ENCODE measurements around the gene MOV10L1.

The MOV10L1 gene

GRCh38 chr22:50111056-50111455 is 21.2 kb downstream of the MOV10L1 start:
- no peak overlapping the region for H3K18ac ChIP-seq (ENCODE audit: low read length)
- H3K4ac ChIP-seq (ENCODE audit: low read depth, low read length): no peak overlapping the region
- no peak overlapping the region for H3K56ac ChIP-seq (ENCODE audit: low read length)
- no CpG with 5 or more reads among the region's 1 CpG for WGBS (ENCODE audit: extremely low coverage, insufficient coverage, low lambda C conversion rate)
- no peak overlapping the region for H4K5ac ChIP-seq (ENCODE audit: low read length)
- H2BK5ac ChIP-seq (ENCODE audit: low read length): no peak overlapping the region
- no peaks in the 10 kb centered on the region for H3K4me1 ChIP-seq (ENCODE audit: control insufficient read depth, low read depth, low read length)
- H3K9ac ChIP-seq (ENCODE audit: low read length): no peak overlapping the region
- H3K36me3 ChIP-seq (ENCODE audit: control insufficient read depth, insufficient read depth, low read length): no peaks in the 10 kb centered on the region
- H2BK15ac ChIP-seq (replicated peaks; ENCODE audit: low read depth): no peak overlapping the region
- no peak overlapping the region for H3K4me2 ChIP-seq (ENCODE audit: low read length)
- H3K79me1 ChIP-seq (ENCODE audit: low read length): no peaks in the 10 kb centered on the region
- DNase-seq: no peak
- no peak overlapping the region for H2BK120ac ChIP-seq (ENCODE audit: low read depth, low read length)
- no peaks in the 10 kb centered on the region for H3K79me2 ChIP-seq (ENCODE audit: control insufficient read depth, insufficient read depth, low read length)
- no peak overlapping the region for H3K4me3 ChIP-seq (ENCODE audit: low read length)
- no peak overlapping the region for H2AK5ac ChIP-seq (ENCODE audit: low read length)
- H4K8ac ChIP-seq (ENCODE audit: low read depth, low read length): no peak overlapping the region
- no peaks in the 10 kb centered on the region for H3K27me3 ChIP-seq (ENCODE audit: insufficient read depth, low read length, poor library complexity)
- no peak overlapping the region for H3K23ac ChIP-seq (ENCODE audit: low read length)
- H3K27ac ChIP-seq (ENCODE audit: low read depth, low read length): no peak overlapping the region

GRCh38 chr22:50112151-50113118 is 22.6 kb downstream of the MOV10L1 start:
- Histone ChIP-seq H3K4me2 (ENCODE audit: low read length) (no peak overlapping the region), H3K56ac (ENCODE audit: low read length) (no peak overlapping the region), H3K9ac (ENCODE audit: low read length) (no peak overlapping the region), H3K4me1 (ENCODE audit: control insufficient read depth, low read depth, low read length) (no peaks in the 10 kb centered on the region), H3K18ac (ENCODE audit: low read length) (no peak overlapping the region), H3K27ac (ENCODE audit: low read depth, low read length) (no peak overlapping the region), H3K36me3 (ENCODE audit: control insufficient read depth, insufficient read depth, low read length) (no peaks in the 10 kb centered on the region), H3K27me3 (ENCODE audit: insufficient read depth, low read length, poor library complexity) (no peaks in the 10 kb centered on the region), H3K4ac (ENCODE audit: low read depth, low read length) (no peak overlapping the region), H3K79me1 (ENCODE audit: low read length) (no peaks in the 10 kb centered on the region), H2BK15ac (replicated peaks; ENCODE audit: low read depth) (no peak overlapping the region), H3K4me3 (ENCODE audit: low read length) (no peak overlapping the region), H2BK5ac (ENCODE audit: low read length) (no peak overlapping the region), H2AK5ac (ENCODE audit: low read length) (no peak overlapping the region), H3K79me2 (ENCODE audit: control insufficient read depth, insufficient read depth, low read length) (no peaks in the 10 kb centered on the region), H4K5ac (ENCODE audit: low read length) (no peak overlapping the region), H4K8ac (ENCODE audit: low read depth, low read length) (no peak overlapping the region), H2BK120ac (ENCODE audit: low read depth, low read length) (no peak overlapping the region), H3K23ac (ENCODE audit: low read length) (no peak overlapping the region)
- no CpG with 5 or more reads among the region's 28 CpGs for WGBS (ENCODE audit: extremely low coverage, insufficient coverage, low lambda C conversion rate)
- peak; percentile 9 for DNase-seq

- no peaks in the 10 kb centered on the region for H3K27me3 ChIP-seq (ENCODE audit: insufficient read depth, low read length, poor library complexity)
- no peak overlapping the region for H2BK15ac ChIP-seq (replicated peaks; ENCODE audit: low read depth)
- H4K5ac ChIP-seq (ENCODE audit: low read length): no peak overlapping the region
- H2BK5ac ChIP-seq (ENCODE audit: low read length): no peak overlapping the region
- H3K27ac ChIP-seq (ENCODE audit: low read depth, low read length): no peak overlapping the region
- H3K79me1 ChIP-seq (ENCODE audit: low read length): no peaks in the 10 kb centered on the region
- H3K56ac ChIP-seq (ENCODE audit: low read length): no peak overlapping the region
- H3K4me2 ChIP-seq (ENCODE audit: low read length): no peak overlapping the region
- H3K4ac ChIP-seq (ENCODE audit: low read depth, low read length): no peak overlapping the region
- no peaks in the 10 kb centered on the region for H3K36me3 ChIP-seq (ENCODE audit: control insufficient read depth, insufficient read depth, low read length)
- H2BK120ac ChIP-seq (ENCODE audit: low read depth, low read length): no peak overlapping the region
- H2AK5ac ChIP-seq (ENCODE audit: low read length): no peak overlapping the region
- H3K79me2 ChIP-seq (ENCODE audit: control insufficient read depth, insufficient read depth, low read length): no peaks in the 10 kb centered on the region
- no peak overlapping the region for H3K18ac ChIP-seq (ENCODE audit: low read length)
- H4K8ac ChIP-seq (ENCODE audit: low read depth, low read length): no peak overlapping the region
- no peak for DNase-seq
- no CpG with 5 or more reads among the region's 19 CpGs for WGBS (ENCODE audit: extremely low coverage, insufficient coverage, low lambda C conversion rate)
- no peak overlapping the region for H3K9ac ChIP-seq (ENCODE audit: low read length)
- H3K4me3 ChIP-seq (ENCODE audit: low read length): no peak overlapping the region
- H3K23ac ChIP-seq (ENCODE audit: low read length): no peak overlapping the region
- H3K4me1 ChIP-seq (ENCODE audit: control insufficient read depth, low read depth, low read length): no peaks in the 10 kb centered on the region
These were observed 24.6 kb downstream of the MOV10L1 start for GRCh38 chr22:50114221-50115021.

GRCh38 chr22:50115693-50116092 is 25.9 kb downstream of the MOV10L1 start:
- Histone ChIP-seq H4K8ac (ENCODE audit: low read depth, low read length) (no peak overlapping the region), H3K4me3 (ENCODE audit: low read length) (no peak overlapping the region), H2BK5ac (ENCODE audit: low read length) (no peak overlapping the region), H3K79me1 (ENCODE audit: low read length) (no peaks in the 10 kb centered on the region), H3K4me1 (ENCODE audit: control insufficient read depth, low read depth, low read length) (no peaks in the 10 kb centered on the region), H3K79me2 (ENCODE audit: control insufficient read depth, insufficient read depth, low read length) (no peaks in the 10 kb centered on the region), H3K4ac (ENCODE audit: low read depth, low read length) (no peak overlapping the region), H3K27me3 (ENCODE audit: insufficient read depth, low read length, poor library complexity) (no peaks in the 10 kb centered on the region), H3K18ac (ENCODE audit: low read length) (no peak overlapping the region), H2BK120ac (ENCODE audit: low read depth, low read length) (no peak overlapping the region), H2BK15ac (replicated peaks; ENCODE audit: low read depth) (no peak overlapping the region), H3K56ac (ENCODE audit: low read length) (no peak overlapping the region), H3K27ac (ENCODE audit: low read depth, low read length) (no peak overlapping the region), H4K5ac (ENCODE audit: low read length) (no peak overlapping the region), H3K23ac (ENCODE audit: low read length) (no peak overlapping the region), H3K9ac (ENCODE audit: low read length) (no peak overlapping the region), H3K4me2 (ENCODE audit: low read length) (no peak overlapping the region), H2AK5ac (ENCODE audit: low read length) (no peak overlapping the region), H3K36me3 (ENCODE audit: control insufficient read depth, insufficient read depth, low read length) (no peaks in the 10 kb centered on the region)
- no peak for DNase-seq
- no CpG with 5 or more reads among the region's 10 CpGs for WGBS (ENCODE audit: extremely low coverage, insufficient coverage, low lambda C conversion rate)

GRCh38 chr22:50117168-50117762 is 27.5 kb downstream of the MOV10L1 start:
- Histone ChIP-seq H3K18ac (ENCODE audit: low read length) (no peak overlapping the region), H2AK5ac (ENCODE audit: low read length) (no peak overlapping the region), H3K36me3 (ENCODE audit: control insufficient read depth, insufficient read depth, low read length) (no peaks in the 10 kb centered on the region), H4K8ac (ENCODE audit: low read depth, low read length) (no peak overlapping the region), H3K27me3 (ENCODE audit: insufficient read depth, low read length, poor library complexity) (no peaks in the 10 kb centered on the region), H2BK5ac (ENCODE audit: low read length) (no peak overlapping the region), H2BK15ac (replicated peaks; ENCODE audit: low read depth) (no peak overlapping the region), H2BK120ac (ENCODE audit: low read depth, low read length) (no peak overlapping the region), H3K79me2 (ENCODE audit: control insufficient read depth, insufficient read depth, low read length) (no peaks in the 10 kb centered on the region), H4K5ac (ENCODE audit: low read length) (no peak overlapping the region), H3K4me1 (ENCODE audit: control insufficient read depth, low read depth, low read length) (no peaks in the 10 kb centered on the region), H3K9ac (ENCODE audit: low read length) (no peak overlapping the region), H3K79me1 (ENCODE audit: low read length) (no peaks in the 10 kb centered on the region), H3K56ac (ENCODE audit: low read length) (no peak overlapping the region), H3K4me2 (ENCODE audit: low read length) (no peak overlapping the region), H3K23ac (ENCODE audit: low read length) (no peak overlapping the region), H3K4ac (ENCODE audit: low read depth, low read length) (no peak overlapping the region), H3K4me3 (ENCODE audit: low read length) (no peak overlapping the region), H3K27ac (ENCODE audit: low read depth, low read length) (no peak overlapping the region)
- no peak for DNase-seq
- WGBS (ENCODE audit: extremely low coverage, insufficient coverage, low lambda C conversion rate): no CpG with 5 or more reads among the region's 19 CpGs

Data from mesendoderm (in vitro differentiated cells).